CD4-positive, alpha-beta T cell treated with Interleukin-17A for 1 hour (primary cell): ENCODE measurements around the gene HTRA2.

Experiments used
- DNase-seq: peaks from one replicate; pipeline ENCODE4 v3.0.0-alpha.2; 2020

HTRA2 gene

DNA sequence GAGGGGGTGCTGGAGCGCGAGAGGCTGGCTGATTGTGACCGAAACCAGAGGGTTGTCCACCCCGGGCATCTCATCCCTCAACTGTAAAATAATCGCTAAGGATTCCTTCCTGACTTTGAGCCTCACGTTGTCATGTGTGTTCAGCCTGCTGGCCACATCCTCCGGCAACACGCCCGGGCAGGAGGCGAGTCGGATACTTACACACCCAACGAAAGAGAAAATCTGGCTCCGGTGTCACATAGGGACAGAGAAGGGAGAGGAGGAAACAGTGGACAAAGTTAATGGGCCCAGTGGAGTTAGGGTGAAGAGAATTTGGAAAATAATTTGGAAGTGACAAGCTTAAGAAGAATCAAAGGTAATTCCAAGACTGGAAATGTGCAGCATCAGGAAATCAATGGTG, 13.1 kb upstream of the HTRA2 start:
- no peak for DNase-seq

DNA sequence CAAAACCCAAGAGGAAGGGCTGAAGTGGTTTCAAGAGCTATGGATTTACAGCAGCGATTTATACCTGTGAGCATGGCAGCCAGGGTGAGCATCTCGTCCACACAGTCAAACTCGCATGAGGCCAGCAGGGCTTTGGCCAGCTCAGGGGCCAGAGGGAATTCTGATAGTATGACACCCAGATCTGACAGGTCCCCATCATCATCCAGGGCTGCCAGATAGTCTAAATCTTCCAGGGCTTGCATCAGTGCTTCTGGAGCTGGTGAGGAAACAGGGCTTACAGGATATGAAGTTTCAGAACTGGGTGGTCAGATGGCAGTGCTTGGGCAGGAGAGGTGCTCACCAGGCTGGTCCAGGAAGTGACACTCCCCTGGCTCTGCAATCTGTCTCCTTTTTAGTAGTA, 7.2 kb upstream of the HTRA2 start:
- DNase-seq: no peak

GRCh38 chr2:74524005-74524404, 5.7 kb upstream of the HTRA2 start:
- DNase-seq: no peak

DNA sequence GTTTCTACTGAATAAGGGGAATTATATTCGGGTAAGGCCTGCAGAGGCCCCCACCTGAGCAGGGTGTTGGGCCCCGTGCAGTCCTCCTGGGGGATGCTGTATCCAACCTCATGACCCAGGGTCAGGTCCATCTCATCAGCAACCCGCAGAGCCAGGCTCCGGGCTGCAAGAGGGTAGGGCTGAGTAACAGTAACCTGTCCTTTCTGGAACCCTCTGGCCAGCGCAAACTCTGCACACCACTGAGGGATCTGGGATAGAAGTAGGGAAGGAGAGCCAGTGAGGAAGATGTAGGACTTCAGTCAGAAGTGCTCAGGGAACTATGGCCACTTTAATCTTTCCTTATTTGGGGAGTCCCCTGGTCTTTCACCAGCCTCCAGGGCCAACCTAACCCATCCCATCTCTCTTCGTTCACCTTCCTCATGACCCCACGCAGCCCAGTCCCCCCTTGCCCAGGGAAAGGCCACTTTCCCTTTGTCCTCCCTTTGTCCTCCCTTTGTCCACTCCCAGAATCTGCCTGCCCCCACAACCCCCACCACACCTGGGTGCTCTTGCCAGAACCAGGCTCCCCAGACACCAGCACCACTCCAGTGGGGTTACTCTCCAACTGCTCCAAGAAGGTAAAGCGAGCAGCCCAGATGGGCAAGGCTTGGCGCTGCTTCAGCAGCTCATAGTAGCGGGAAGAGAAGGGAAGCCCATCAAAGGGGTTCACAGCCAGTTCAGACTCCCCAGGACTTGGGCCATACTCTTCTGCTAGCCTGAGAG, 4.6 kb upstream of the HTRA2 start:
- no peak for DNase-seq

DNA sequence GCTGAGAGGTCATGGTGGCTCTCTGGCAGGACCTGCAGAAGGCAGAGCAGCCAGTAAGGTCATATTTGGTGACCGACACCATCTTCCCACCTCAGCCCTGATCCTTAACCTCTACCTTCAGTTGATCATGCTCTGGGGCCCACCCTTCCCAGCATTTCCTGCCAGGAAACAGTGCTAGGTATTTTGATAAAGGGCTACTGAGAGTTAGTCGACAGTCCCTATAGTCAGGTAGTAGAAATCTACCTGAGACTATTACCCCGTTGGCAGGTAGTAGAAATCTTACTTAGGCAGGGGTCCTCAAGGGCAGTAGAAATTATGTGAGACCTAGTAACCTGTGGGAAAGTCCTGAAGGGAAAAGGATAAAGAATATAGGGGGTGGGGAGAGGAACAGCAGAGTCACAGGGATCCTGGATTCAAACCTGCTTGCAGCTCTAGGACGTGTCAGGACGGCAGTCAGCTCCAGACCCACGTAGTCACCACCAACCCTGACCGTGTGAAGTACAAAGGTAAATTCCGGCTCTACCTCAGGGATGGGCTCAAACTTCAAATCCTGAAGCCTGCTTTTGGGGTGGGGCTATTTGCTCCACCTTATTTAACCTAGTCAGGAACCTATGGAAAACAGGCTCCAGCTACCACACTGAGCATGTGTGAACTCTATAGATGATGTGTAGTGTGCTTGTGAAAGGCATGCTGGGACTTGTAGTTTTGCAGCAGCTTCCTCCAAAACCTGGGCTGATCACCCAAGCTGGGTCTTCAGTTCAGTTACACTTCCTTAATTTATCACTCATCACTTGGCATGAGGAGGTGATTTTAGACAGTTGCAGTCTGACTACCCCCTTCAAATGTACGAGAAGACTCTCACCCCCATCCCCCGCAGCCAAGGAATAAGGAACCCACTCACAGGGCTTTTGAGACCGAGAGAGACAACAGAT, 3.8 kb upstream of the HTRA2 start, which contains the start of gene DQX1:
TSS of gene DQX1 (minus strand) at position 515 of the 932 bp plus-strand sequence. CDS start at position 13, 502 bp downstream.
- peak; percentile 55 for DNase-seq

- no peak for DNase-seq
These were observed 3.0 kb upstream of the HTRA2 start for GRCh38 chr2:74526649-74527230.

DNA sequence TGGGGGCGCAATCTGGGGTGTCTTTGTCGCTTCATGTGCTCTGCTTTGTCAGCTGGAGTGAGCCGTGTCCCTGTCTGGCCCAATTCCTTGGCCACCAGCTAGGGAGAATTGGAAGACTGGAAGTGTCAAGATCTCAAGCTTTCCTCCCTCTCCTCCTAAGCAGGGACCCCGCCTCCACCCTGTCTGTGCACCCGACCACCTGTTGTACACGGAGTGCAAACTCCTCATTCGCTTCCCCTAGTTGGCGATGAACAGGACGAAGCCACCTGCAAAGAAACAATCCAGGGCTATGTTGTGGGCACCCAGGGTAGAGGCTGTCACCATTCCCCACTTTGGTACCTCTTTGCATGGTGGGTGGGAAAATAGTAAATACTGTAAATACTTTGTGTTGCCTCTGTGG, 2.0 kb upstream of the HTRA2 start:
- DNase-seq: no peak

GRCh38 chr2:74528600-74529356, 955 bp upstream of the HTRA2 start:
- peak; percentile 38 for DNase-seq

- peak; percentile 74 for DNase-seq
These were observed 780 bp downstream of the HTRA2 start for GRCh38 chr2:74530239-74531187.

- DNase-seq: no peak
These were observed 1.9 kb downstream of the HTRA2 start for GRCh38 chr2:74531666-74532065.

DNA sequence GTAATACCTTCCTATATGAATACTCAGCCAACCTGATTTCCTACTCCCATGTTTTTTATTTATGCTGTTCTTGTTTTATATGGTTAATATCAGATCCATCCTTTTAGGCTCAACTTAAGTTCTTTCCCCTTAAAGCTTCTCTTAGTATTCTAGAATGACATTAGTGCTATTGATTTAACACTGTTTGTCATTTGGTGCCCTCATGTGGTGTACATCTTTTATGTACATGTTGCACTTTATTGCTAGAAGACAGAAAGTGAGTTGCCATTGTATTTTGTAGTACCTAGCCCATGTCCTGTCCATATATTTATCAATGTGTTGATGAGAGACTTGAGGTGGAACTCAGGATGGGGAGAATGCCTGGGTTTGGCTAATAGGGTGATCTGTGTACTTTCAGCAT, 2.5 kb downstream of the HTRA2 start:
- DNase-seq: peak; percentile 71

GRCh38 chr2:74533464-74533863, 3.7 kb downstream of the HTRA2 start:
- no peak for DNase-seq

GRCh38 chr2:74534411-74534810, 4.7 kb downstream of the HTRA2 start:
- DNase-seq: no peak

GRCh38 chr2:74535440-74535965, 5.8 kb downstream of the HTRA2 start:
- no peak for DNase-seq

- no peak for DNase-seq
These were observed 6.6 kb downstream of the HTRA2 start for GRCh38 chr2:74536166-74536950.

DNA sequence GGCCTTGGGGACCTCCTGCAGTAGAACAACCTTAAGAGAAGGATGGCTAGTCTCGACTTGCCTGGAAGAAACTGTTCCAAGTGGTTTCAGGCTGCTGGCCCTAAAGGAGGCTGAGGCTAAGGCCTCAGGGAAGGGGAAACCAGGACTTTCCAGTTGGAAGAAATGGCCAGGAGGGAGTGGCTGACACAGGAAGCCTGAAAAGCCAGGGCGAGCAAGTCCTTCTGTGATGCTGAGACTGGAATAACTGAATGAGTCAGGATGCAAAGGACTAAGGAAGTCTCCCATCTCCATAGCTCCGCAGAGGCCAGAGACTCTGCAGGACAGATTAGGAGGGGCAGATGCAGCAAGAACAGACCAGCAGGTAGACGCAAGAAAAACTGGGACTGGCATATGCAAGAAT, 7.4 kb downstream of the HTRA2 start:
- no peak for DNase-seq

DNA sequence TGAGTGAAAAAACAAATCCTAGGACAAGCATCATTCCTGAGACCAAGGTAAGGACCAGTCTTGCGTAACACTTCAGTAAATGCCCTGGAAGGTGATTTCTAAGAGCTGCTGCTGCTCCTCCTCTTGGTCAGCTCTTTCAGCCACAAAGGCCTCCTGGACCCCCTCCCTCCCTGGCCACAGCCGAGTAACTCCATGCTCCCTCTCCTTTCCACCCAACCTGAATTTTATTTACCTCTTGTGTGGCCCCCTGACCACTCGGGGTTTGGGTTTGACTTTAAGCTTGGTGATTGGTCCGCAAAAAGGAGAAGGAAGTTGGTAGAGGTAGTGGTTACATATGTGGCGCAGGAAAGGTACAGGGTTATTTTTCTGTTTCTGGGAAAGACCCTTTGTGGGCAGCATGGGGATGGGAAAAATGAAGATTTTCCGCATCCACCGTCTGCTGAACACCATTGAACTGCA, 9.2 kb downstream of the HTRA2 start:
- DNase-seq: no peak

DNA sequence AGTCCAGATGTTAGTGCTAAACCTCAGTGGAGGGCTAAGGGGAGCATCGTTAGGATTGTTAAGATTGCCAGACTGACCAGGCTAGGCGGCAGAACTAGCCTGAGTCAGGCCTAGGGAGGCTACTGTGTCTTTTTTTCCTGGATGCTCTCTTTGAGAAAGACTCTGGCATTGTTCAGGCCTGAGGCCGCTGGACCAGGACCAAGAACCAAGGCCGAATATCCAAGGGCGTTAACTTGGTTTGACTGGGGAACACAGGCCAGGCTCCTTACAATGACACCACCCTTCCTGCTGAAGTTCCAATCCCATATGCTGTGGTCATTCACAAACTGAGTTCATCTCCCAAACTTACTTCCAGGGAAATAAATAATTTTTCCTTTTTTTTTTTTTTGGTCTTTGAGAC, 10.6 kb downstream of the HTRA2 start:
- no peak for DNase-seq

- no peak for DNase-seq
These were observed 13.2 kb downstream of the HTRA2 start for GRCh38 chr2:74542978-74543377.

- DNase-seq: peak; percentile 30
These were observed 14.9 kb downstream of the HTRA2 start for GRCh38 chr2:74544634-74545033.
